Epithelial cell of alveolus of lung (primary cell): ENCODE results near the gene MYLK3. TPM values are rescaled to one million over a fixed set of nuclear protein-coding genes. Genes with fewer than 3 reads are reported as not detected.

Experiments
- total RNA-seq: library from RNA; depleted of rRNA; stranded (reverse); fragments of >200 nt; gene quantifications from 2 replicates; pipeline ENCODE4 v1.2.1, GENCODE V29; 2015

Gene MYLK3
- total RNA-seq, result 0.13 and 2.6 TPM in 2 replicates

GRCh38 chr16:46747777-46748651 is at the start of gene MYLK3:
Gene MYLK3, minus strand, starts transcription at chr16:46748344. Its CDS starts 151 bp downstream, at chr16:46748193.

DNA sequence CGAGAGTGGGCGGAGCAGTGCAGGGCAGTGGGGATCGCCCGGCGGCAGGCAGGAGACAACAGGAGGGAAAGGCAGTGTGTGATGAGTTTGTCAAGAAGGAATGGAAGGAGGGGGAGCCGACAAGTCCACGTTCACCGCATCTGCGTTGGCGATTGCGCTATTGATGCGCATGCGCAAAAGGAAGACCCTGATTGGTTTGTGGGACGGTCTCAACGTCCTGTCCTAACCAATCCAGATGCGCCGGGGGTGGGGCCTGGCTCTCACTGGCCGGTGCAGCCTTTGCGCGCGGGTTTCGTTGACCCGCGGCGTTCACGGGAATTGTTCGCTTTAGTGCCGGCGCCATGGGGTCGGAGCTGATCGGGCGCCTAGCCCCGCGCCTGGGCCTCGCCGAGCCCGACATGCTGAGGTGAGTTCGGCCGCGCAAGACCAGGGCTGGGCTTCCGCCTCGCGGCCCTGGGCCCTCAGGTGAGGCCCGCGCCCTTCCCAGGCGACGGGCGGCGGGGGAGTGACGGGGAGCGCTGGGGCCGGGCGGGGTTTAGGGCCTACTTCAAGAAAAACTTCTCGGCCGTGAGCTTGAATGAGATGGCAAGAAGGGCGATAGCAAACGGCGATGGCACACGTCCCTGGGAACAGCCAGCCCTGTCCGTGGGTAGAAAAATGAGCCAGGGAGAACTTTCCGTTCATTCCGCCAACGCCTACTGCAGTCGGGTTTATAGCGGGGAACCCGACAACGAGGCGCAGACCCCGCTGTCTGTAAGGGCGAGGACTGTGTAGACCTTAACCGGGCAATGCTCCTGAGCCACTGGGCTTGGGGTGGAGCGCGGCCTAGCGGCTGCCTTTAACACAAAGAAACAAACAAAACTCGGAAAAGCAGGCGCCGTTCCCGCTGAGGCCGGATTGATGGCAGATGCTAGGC is 58.5 kb downstream of the MYLK3 start, which contains the start of gene ORC6:
Gene ORC6, plus strand, starts transcription at position 295 of the 916 bp plus-strand sequence. Its CDS starts 47 bp downstream, at position 342.

DNA sequence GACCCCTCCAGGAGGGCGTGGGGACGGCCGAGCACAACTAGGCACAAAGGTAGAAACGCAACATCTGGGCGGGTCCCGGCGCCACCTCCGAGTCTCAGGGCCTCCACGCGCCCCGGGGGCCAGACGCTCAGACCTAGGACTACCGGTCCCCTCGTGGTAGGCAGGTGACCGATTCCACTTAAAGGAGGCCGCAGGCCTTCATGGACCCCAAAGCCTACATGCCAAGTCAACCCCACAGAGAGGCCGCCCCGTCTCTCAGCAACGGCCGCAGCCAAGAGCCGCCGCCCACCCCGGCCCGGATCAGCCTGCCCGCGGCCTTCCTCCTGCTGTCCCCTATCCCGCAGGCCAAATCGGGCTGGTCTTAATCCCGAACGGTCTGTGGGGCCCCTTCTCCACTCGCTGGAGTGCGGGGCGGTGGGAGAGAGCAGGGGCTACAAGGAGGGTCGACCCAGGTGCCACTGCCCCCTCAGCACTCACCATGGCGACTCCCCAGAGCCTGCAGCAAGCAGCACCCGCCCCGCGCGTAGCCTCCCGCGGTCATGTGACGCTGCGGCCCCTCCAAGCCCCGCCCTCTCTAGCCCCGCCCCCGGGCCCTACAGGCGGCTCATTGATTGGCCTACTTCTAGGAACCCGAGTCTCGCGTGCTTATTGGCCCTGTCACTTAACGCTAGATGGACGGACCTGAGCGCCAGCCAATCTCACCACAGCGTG is 59.3 kb downstream of the MYLK3 start, which contains the start of gene VPS35:
Gene VPS35, minus strand, starts transcription at position 525 of the 711 bp plus-strand sequence. Its CDS starts 45 bp downstream, at position 480.

Other genes with a start within 250 kb of the MYLK3 start
- gene SHCBP1, start 127.0 kb downstream of the MYLK3 start, total RNA-seq, result 4.3 and 22.5 TPM in 2 replicates
- gene VPS35, start 59.2 kb downstream of the MYLK3 start, total RNA-seq, result 33.0 and 74.9 TPM in 2 replicates
- 4.9 and 15.1 TPM in 2 replicates for gene ORC6, start 58.7 kb downstream of the MYLK3 start, total RNA-seq
- gene C16orf87, start 82.8 kb upstream of the MYLK3 start, total RNA-seq, result 11.8 and 13.5 TPM in 2 replicates
- 8.9 and 21.7 TPM in 2 replicates for gene GPT2, start 136.0 kb upstream of the MYLK3 start, total RNA-seq
- 45.6 and 47.8 TPM in 2 replicates for gene DNAJA2, start 225.3 kb upstream of the MYLK3 start, total RNA-seq